HPDE6-E6E7 (cell line): ENCODE data around the gene C3orf52.
A peak's percentile ranks its signal among the peaks of the same experiment; 100 is the strongest.

Experiments
- DNase-seq: peaks from one replicate; pipeline ENCODE4 v3.0.0; 2011; ENCODE audit warnings: missing footprints; ENCODE audit errors: extremely low spot score

C3orf52 gene

DNA sequence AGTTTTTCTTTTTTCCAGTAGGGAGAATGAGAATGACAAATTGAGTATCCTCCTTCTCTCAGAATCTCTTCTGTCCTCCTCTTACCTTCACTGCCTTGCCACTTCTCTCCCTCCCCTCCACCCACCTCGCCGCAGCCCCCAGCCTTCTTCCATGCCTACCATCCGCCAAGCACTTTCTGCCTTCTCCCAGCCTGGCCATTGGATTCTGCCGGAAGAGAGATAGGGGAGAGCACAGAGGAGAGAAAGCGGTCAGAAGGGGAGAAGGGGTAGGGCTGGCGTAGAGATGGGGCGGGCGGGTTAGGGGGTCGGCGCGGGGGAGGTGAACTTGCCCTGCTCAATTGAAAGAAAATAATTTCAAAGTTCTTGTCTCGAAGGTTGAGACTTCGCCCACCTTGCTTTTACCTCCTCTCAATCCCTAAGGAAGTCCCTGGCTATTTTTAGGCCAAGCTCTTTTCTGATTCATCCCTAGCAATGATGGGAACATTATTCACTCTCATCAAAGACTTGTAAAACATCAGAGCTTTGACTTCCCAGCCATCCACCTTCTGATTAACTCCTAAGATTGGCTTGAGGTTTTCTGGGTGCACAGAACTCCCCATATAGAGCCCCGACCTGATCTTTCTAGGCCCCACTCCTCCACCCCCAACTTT lies 811 bp downstream of the C3orf52 start:
- DNase-seq, result peak; percentile 35

DNA sequence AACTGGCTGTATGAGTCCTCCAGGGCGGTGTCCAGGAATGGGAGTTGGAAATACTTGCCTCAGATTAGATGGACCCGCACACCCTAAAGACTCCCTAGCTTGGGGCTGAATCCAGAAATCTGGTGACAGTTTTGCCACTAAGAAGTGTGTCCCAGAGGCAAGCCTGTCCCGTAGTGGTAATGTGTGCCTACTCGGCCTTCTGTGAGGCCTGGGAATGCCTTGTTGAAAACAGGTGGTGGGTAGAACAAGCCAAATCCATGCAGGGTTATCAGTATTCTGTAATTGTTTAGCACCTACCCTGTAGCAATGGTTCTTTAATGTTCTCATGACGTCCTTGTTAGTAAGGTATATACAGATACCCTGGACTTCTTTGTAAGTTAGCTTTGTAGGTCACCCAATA lies 1.6 kb downstream of the C3orf52 start:
- no peak for DNase-seq

DNA sequence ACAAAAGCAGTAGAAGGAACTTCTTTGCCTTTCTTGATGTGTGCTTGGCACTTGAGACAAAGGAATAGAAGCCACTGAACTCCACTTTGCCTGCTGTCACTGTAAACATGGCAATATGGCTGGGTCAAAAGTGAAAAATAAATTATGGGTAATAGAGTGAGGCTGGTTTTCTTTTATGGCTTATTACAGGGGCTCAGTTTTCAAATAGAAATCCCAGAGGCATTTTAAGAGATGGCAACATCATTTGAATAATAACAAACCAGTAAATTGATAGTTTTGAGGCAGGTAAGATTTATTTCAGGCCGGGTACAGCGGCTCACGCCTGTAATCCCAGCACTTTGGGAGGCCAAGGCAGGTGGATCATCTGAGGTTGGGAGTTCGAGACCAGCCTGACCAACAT lies 2.8 kb downstream of the C3orf52 start:
- no peak for DNase-seq

GRCh38 chr3:112089956-112090886 lies 4.0 kb downstream of the C3orf52 start:
- no peak for DNase-seq

DNA sequence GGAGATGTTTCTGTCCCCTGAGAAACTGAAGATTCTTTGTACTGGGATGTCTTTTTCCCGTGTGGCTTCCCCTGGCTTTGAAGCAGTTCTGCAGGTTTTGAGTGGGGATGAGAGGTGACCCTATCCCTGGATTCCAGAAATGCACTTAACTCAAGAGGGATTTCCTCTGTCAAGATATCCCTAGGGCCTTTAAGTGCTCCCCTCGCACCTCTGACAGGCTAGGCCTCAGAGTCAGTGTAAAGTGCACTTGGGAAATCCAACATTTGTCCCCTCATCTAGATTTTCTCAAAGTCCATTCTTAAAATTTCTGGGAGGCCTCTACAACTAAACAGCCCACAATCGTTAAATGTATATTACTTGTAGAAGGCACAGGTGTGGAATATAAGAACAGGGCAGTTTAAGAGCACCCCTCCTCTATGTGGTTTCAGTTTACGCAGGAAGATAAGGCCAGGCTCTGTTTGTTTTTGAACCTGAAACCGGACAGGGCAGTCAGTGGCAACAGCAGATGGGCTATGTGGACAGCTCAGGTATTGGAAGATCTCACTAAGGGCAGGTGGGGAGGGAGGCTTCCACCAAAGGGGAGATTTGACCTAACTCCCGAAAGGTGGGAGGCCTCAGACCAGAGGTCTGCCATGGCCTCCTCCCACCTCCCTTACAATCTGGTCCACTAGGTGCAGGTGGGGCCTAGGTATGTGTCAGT lies 4.8 kb downstream of the C3orf52 start:
- no peak for DNase-seq

GRCh38 chr3:112092496-112093179 lies 6.4 kb downstream of the C3orf52 start:
- no peak for DNase-seq

- DNase-seq, result no peak
Measured at GRCh38 chr3:112093180-112093522, 7.0 kb downstream of the C3orf52 start.

DNA sequence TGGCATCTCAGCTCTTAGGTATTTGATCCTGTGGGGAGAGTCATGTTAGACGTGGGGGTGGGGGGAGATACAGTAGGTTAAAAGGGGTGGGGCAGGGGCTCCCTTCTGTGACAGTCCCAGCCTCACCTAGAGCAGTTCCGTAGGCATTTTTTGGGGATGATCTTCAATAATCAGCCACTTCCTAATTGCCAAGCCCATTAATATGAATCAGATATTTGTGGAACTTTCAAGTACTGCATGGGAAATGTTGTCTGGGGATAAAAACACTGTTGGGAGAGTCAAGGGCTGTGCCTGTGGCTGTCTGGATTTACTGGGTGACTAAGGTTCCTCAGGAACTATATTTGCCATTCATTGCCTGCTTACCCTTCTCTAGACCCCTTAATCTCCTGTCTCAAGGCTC lies 9.5 kb downstream of the C3orf52 start:
- DNase-seq, result no peak

GRCh38 chr3:112096176-112096575 lies 10.0 kb downstream of the C3orf52 start:
- DNase-seq, result no peak

- DNase-seq, result peak; percentile 88
Measured at GRCh38 chr3:112097378-112097777, 11.2 kb downstream of the C3orf52 start.

GRCh38 chr3:112101916-112102315 lies 15.7 kb downstream of the C3orf52 start:
- DNase-seq, result peak; percentile 64

- DNase-seq, result no peak
Measured at GRCh38 chr3:112104774-112105173, 18.6 kb downstream of the C3orf52 start.

DNA sequence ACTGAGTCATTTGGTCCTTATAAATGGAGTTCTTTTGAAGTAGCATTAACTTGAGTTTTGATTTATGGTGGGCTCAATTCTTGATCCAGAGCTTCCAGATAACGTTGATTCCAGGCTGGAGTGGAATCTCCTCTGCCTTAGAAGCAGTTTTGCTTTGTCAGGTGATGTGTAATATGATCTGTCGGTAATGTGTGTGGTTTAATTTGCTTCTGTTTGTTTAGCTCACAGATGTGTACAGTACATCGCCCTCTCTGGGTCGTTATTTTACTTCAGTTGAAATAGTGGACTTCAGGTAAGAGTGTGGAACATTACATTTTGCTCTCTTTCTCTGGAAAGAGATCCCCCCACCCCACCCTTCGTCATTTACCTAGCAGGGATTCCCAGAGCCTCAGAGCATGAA lies 23.1 kb downstream of the C3orf52 start:
- DNase-seq, result no peak

GRCh38 chr3:112111785-112112402 lies 25.7 kb downstream of the C3orf52 start:
- DNase-seq, result peak; percentile 52

DNA sequence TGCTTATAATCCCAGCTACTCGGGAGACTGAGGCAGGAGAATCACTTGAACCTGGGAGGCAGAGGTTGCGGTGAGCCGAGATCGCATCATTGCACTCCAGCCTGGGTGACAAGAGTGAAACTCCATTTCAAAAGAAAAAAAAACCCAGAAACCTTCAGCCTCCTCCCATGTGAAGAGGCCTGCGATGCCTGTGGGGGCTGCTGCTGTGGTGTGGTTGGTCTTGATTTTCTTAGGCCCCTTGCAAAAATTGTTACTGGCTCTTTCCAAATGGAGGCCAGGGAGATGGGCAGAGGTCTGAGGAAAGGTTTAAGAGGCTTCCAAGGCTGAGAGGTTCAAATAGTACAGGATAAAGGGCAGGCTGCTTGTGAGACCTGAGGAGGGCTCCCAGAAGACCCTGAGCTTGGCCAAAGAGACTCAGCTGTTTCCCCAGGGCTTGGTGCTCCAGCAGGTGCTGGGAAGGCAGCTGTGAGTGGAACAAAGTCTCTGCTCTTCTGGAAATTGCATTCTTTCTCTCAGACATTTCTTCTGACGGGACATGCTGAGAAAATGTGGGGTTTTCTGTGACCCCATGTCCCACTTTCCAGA lies 28.5 kb downstream of the C3orf52 start:
- DNase-seq, result no peak

- DNase-seq, result no peak
Measured at GRCh38 chr3:112115161-112115739, 29.1 kb downstream of the C3orf52 start.

DNA sequence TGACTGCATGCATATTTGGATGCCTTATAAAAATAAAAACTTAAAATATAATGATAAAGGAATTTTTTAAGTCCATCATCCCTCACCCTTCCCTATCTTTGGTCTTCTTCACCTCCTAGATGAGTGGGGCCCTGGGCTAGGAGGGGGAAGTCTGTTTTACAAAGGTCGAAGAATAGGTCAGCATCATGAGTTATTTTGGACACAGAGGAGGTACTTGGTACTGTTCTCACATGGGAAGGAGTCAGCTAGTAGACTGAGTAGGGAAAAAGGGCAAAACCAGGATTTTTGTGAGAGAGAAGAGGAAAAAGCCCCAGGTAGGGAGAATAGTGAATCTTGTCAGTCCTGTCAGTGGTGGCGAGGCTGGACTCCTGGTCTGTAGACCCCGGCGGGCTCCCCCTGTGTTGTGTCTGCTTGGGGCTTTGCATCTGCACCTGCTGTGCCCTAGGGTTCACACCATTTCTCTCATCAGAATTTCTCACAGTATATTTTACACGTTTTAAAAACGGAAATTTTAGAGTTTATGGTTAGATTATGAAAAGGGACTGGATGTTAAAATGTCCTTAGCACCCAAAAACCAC lies 29.7 kb downstream of the C3orf52 start:
- no peak for DNase-seq

GRCh38 chr3:112116748-112117186 lies 30.6 kb downstream of the C3orf52 start:
- DNase-seq, result no peak

- DNase-seq, result no peak
Measured at GRCh38 chr3:112117415-112117814, 31.2 kb downstream of the C3orf52 start.

- DNase-seq, result no peak
Measured at GRCh38 chr3:112117841-112118571, 31.8 kb downstream of the C3orf52 start.
